Measurements from ENCODE around the gene IPMK. TPM values are rescaled to one million over a fixed set of nuclear protein-coding genes. Genes with fewer than 3 reads are reported as not detected.
A peak's percentile ranks its signal among the peaks of the same experiment; 100 is the strongest.

The IPMK gene
- total RNA-seq (2022) (5.2 TPM in 2 replicates), Bru-seq, nascent RNA (percentile 66 among the genes with signal in this experiment), BruChase-seq, experiment 1, labeled RNA remaining after a 6-hour chase (percentile 65 among the genes with signal in this experiment), BruChase-seq, experiment 2, labeled RNA remaining after a 2-hour chase (percentile 72 among the genes with signal in this experiment)
- long read RNA-seq, full-length matches to known transcripts, result 4 of 8 reads
- long read RNA-seq, partial matches to known transcripts, result 0 of 8 reads
- long read RNA-seq, other reads (novel, unspliced or antisense), result 4 of 8 reads

GRCh38 chr10:58267713-58268453, at the start of gene IPMK:
IPMK (minus strand) TSS chr10:58267894; CDS start chr10:58267611, 283 bp downstream.
- H3K9me3 Mint-ChIP-seq (ENCODE audit: unreplicated experiment), result no peaks in the 10 kb centered on the region
- ChIA-PET POLR2A (interaction anchor here (0.6 to 4.8 kb wide), 23 partner anchors 10 to 1637 kb away, joined by 3 to 45 read pairs (median 5); partner anchors contain the start of genes TFAM and UBE2D1), CTCF (interaction anchor here (1.3 to 2.2 kb wide), 3 partner anchors 23 to 91 kb away, joined by 4 to 16 read pairs (median 5); no protein-coding TSS in a partner anchor)
- no peaks in the 10 kb centered on the region for H3K27me3 Mint-ChIP-seq (ENCODE audit: insufficient read depth, unreplicated experiment)
- H3K27ac Mint-ChIP-seq (ENCODE audit: low read depth, unreplicated experiment), result peak within 1 kb of the TSS; percentile 96
- BruUV-seq (replicated peaks), result no TSS peak
- peaks cover 27% of the 10 kb centered on the region for H3K36me3 Mint-ChIP-seq (ENCODE audit: insufficient read depth, unreplicated experiment)
- no peak for TF ChIP-seq CTCF (IDR thresholded peaks at IDR 0.05; ENCODE audit: unreplicated experiment)
- no peaks in the 10 kb centered on the region for H3K4me1 Mint-ChIP-seq (ENCODE audit: insufficient read depth, unreplicated experiment)
- DNase-seq (ENCODE audit: unreplicated experiment), result peak; percentile 87
- H3K4me3 Mint-ChIP-seq (ENCODE audit: unreplicated experiment), result peak within 1 kb of the TSS; percentile 98
- intact Hi-C loops (cut with micrococcal nuclease), result no loop called here

DNA sequence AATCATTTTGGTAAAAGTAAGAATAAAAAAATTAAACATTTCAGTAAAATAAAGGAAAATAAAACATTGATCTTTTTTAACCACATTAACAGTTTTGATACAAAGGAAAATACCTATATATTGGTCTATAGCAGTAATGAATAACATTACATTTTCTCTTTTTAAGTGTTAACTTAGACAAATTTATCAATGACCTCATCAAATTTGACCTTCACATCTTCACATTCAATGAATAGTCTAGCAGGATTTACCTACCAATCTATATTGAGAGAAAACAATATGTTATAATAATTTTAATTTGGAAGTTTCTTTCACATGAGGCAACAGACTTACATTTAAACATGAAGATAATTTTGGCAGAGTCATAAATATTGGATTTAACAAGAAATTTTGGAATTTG, 49.2 kb upstream of the IPMK start:
- intact Hi-C loops (cut with micrococcal nuclease), result no loop called here
- ChIA-PET POLR2A (no interaction called here), CTCF (no interaction called here)
- Mint-ChIP-seq H3K27me3 (ENCODE audit: insufficient read depth, unreplicated experiment) (no peaks in the 10 kb centered on the region), H3K27ac (ENCODE audit: low read depth, unreplicated experiment) (no peak overlapping the region), H3K36me3 (ENCODE audit: insufficient read depth, unreplicated experiment) (no peaks in the 10 kb centered on the region), H3K9me3 (ENCODE audit: unreplicated experiment) (no peaks in the 10 kb centered on the region), H3K4me3 (ENCODE audit: unreplicated experiment) (no peak overlapping the region), H3K4me1 (ENCODE audit: insufficient read depth, unreplicated experiment) (no peaks in the 10 kb centered on the region)
- no TSS peak for BruUV-seq (replicated peaks)
- no peak for TF ChIP-seq CTCF (IDR thresholded peaks at IDR 0.05; ENCODE audit: unreplicated experiment)
- no peak for DNase-seq (ENCODE audit: unreplicated experiment)

DNA sequence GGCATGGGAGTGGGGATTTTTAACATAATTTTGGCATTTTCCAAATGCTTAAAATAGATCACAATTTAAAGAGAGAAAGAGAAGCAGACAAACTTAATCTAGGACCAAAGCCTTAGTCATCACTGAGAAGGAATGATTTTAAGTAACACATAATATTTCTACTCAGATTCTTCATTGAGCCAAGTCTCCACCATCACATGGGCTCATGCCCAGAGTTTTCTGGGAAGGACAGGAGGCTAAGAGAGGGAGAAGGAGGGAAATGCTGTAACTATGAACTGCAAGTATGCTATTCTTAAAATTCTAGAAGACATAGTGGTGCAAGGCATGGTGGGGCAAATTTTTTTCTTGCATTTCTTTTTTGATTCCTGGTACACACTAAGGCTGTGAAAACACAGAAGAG, 43.3 kb upstream of the IPMK start:
- H3K27ac Mint-ChIP-seq (ENCODE audit: low read depth, unreplicated experiment), result no peak overlapping the region
- no peaks in the 10 kb centered on the region for H3K9me3 Mint-ChIP-seq (ENCODE audit: unreplicated experiment)
- H3K4me1 Mint-ChIP-seq (ENCODE audit: insufficient read depth, unreplicated experiment), result no peaks in the 10 kb centered on the region
- H3K4me3 Mint-ChIP-seq (ENCODE audit: unreplicated experiment), result no peak overlapping the region
- H3K27me3 Mint-ChIP-seq (ENCODE audit: insufficient read depth, unreplicated experiment), result peaks cover 40% of the 10 kb centered on the region
- ChIA-PET CTCF (interaction anchor here (0.8 to 3.0 kb wide), 3 partner anchors 12 to 133 kb away, joined by 3 to 19 read pairs (median 4); no protein-coding TSS in a partner anchor), POLR2A (no interaction called here)
- no peak for DNase-seq (ENCODE audit: unreplicated experiment)
- no peak for TF ChIP-seq CTCF (IDR thresholded peaks at IDR 0.05; ENCODE audit: unreplicated experiment)
- no peaks in the 10 kb centered on the region for H3K36me3 Mint-ChIP-seq (ENCODE audit: insufficient read depth, unreplicated experiment)
- intact Hi-C loops (cut with micrococcal nuclease), result no loop called here
- BruUV-seq (replicated peaks), result no TSS peak

- BruUV-seq (replicated peaks), result no TSS peak
- H3K36me3 Mint-ChIP-seq (ENCODE audit: insufficient read depth, unreplicated experiment), result no peaks in the 10 kb centered on the region
- H3K9me3 Mint-ChIP-seq (ENCODE audit: unreplicated experiment), result no peaks in the 10 kb centered on the region
- H3K27me3 Mint-ChIP-seq (ENCODE audit: insufficient read depth, unreplicated experiment), result peaks cover 65% of the 10 kb centered on the region
- H3K4me3 Mint-ChIP-seq (ENCODE audit: unreplicated experiment), result no peak overlapping the region
- DNase-seq (ENCODE audit: unreplicated experiment), result no peak
- ChIA-PET CTCF (interaction anchor here (0.5 to 2.4 kb wide), 4 partner anchors 8 to 129 kb away, joined by 3 to 18 read pairs (median 4); no protein-coding TSS in a partner anchor), POLR2A (no interaction called here)
- no peak overlapping the region for H3K27ac Mint-ChIP-seq (ENCODE audit: low read depth, unreplicated experiment)
- H3K4me1 Mint-ChIP-seq (ENCODE audit: insufficient read depth, unreplicated experiment), result no peaks in the 10 kb centered on the region
- TF ChIP-seq CTCF (IDR thresholded peaks at IDR 0.05; ENCODE audit: unreplicated experiment), result no peak
- intact Hi-C loops (cut with micrococcal nuclease), result no loop called here
These were observed 40.0 kb upstream of the IPMK start for GRCh38 chr10:58307676-58308075.
